GM19239 (cell line): ENCODE data around the gene SOX15.
"Not testable (repeated sequence)": the region's sequence is repeated elsewhere in the genome, so short reads cannot be mapped to it uniquely, and the experiment has no call there.

Experiments
- DNase-seq: peaks from one replicate; pipeline ENCODE4 v3.0.0; 2011; ENCODE audit warnings: low spot score; ENCODE audit not compliant: insufficient read length
- FAIRE-seq: peaks from 2 replicates; lab custom pipeline; 2011; peaks lifted over from hg19 to GRCh38; lab: Jason Lieb, UNC

Gene SOX15

DNA sequence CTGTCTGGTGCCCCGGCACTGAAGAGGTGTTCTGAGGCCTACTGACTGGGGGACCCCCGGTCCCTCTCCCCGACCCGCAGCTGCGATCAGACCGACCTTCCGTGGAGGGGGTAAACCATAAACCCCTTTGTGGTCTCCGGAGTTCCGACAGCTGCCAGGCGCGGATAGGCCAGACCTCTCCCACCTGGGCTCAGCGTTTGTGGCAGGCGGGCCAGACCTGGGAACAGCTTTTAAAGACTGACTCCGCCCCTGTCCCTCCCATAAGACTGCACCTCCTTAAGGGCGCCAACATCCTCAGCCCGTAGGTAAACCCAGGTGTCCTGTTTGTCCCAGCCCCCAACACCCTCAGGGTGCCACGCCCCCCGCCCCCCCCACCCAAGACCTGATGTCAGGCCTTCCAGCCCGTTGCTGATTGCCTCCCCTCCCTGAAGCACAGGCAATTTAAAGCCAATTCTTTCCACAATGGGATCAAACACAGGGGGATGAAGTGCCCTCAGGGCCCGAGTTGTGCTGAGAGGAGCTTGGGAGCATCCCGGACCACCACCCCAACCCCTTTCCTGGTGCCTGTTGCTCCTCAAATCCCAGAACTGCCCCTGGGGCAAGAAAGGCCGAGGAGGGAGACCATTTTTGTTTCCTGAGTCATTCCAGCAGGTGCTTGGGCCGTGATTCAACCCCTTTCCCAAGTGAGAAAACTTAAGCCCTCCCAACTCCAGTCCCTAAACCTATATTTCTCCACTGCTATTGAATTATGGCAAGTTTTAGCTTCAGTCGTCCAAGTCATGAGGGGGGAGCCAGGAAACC is at the start of gene SOX15:
SOX15 (minus strand) TSS at position 204 of the 801 bp plus-strand sequence. CDS start 418 bp downstream, outside the sequence.
- FAIRE-seq: no peak

DNA sequence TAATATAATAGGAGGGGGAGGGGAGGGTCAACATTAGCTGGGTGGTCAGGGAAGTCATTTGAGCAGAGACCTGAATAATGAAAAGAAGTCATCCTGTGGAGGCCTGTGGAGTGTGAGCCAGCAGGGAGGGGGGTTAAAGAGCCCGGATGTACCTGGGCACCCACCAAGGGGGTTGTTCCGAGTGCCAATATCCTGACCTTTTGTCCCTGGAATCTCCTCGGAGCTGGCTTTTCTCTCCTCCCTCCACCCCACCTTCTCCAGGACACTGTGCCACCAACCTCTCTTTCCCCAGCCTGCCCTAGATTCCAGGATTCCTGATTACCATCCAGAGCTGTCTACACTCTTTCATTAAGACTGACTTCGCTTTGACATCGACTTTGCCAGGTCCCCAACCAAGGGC is 46.3 kb upstream of the SOX15 start:
- FAIRE-seq: no peak
- no peak for DNase-seq

More for the DNA sequence above, at the start of gene SOX15:
- DNase-seq: no peak

DNA sequence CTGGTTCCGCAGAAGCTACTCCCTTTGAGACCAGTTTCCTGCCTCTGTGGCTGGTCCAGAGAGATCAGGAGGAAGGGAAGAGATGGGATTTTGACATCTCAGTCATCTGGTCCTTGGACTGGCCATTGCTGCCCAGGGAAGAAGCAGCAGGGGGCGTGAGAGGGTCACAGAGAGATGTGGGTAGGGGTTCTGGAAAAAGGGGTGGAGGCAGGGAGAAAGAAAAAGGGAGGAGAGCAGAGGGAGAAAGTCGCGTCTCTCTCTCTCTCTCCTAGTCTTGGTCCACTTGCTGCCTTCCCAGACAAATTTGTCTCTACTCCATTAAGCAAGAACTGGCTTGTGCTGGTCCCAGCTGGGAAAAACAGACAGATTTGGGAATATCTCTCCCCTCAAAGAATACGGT is 44.5 kb upstream of the SOX15 start:
- FAIRE-seq: no peak
- DNase-seq: no peak

DNA sequence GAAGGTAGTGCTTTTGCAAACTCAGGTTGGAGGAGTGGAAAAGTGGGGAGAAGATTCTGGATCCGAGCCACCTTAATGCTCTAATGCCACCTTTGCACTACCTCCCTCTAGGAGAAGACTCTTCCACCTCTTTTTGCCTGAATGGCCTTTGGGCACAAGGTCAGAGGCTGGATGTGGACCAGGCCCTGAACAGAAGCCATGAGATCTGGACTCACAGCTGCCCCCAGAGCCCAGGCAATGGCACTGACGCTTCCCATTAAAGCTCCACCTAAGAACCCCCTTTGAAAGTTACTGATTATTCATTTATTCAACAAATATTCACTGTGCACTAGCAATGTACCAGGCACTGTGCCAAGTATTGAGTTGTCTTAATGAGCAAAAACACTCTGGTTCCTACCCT is 43.2 kb upstream of the SOX15 start:
- FAIRE-seq (no peak), DNase-seq (no peak)

DNA sequence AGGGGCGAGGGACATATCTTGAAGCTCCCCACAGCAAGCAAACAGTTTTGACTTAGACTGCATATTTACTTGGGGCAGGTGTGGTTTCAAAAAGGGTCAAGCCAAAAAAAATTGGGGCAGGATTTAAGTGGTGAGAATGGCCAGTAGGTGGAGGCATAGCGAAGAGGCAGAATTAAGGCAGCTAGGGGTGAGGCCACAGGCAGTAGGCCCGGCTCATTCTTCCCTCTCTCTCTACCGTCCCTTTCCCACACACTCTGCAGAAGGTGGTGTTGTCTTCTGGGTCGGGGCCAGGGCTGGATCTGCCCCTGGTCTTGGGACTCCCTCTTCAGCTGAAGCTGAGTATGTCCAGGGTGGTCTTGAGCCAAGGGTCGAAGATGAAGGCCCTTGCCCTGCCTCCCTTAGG is 42.6 kb upstream of the SOX15 start:
- FAIRE-seq (peak; percentile 79), DNase-seq (peak; percentile 54)

DNA sequence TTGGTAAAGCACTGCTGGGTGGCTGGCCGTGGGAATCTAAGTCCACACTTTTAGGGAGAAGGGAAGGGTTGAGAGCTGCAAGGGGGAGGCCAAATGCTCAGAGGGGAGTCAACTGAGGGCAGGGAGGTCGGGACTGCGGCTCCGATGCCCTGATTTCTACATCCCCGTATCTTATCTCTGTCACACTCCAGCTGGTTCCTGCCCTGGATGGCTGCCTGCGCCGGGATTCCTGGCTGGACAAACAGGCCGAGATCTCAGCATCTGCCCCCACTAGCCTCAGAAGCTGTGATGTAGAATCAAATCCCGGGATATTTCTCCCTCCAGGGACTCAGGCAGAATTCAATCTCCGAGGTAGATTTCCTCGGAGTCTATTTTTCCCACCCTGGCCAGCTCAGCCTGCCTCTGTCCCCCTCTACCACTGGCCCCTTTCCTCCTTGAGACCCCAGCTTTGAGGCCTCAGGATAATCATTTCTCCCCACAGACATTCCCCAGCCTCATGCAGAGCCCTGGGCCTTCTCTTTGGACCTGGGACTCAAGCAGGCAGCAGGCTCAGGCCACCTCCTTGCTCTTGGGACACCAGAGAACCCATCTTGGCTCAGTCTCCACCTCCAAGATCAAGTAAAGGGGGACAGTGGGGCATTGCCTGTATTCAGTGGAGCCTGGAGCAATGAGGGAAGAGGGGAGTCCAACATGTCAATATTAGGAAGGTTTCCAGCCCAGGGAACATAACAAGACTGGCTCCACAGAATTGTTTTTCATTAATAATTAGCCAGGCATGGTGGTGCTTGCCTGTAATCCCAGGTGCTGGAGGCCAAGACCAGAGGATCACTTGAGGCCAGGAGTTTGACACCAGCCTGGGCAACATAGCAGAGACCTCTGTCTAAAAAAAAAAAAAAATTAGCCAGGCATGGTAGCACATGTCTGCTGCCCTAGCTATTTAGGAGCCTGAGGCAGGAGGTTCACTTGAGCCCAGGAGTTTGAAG is 41.8 kb upstream of the SOX15 start:
- DNase-seq (no peak), FAIRE-seq (no peak)

DNA sequence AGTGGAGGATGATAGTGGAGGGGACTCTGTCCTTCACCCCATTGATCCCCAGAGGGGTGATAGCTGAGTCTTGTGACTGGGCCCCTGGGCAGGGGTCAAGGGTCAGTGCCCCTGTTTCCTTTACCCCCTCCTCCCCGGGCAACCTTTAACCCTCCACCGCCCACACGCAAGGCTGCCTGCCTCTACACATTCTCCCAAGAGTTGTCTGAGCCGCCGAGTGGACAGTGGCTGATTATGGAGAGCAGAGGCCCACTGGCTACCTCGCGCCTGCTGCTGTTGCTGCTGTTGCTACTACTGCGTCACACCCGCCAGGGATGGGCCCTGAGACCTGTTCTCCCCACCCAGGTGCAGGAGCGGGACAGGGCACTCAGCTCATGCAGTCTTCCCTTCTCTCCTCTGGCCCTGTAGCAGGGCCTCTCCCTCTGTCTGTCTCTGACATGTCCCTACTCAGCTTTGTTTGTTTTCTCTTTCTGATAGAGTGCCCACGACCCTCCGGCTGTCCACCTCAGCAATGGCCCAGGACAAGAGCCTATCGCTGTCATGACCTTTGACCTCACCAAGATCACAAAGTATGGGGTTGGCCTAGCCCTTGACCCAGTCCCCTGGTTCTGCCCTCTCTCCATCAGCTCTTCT is 40.2 kb upstream of the SOX15 start, which contains the start of gene SHBG:
SHBG (plus strand) TSS at position 197 of the 633 bp plus-strand sequence; CDS start at position 235, 38 bp downstream.
- DNase-seq: no peak

DNA sequence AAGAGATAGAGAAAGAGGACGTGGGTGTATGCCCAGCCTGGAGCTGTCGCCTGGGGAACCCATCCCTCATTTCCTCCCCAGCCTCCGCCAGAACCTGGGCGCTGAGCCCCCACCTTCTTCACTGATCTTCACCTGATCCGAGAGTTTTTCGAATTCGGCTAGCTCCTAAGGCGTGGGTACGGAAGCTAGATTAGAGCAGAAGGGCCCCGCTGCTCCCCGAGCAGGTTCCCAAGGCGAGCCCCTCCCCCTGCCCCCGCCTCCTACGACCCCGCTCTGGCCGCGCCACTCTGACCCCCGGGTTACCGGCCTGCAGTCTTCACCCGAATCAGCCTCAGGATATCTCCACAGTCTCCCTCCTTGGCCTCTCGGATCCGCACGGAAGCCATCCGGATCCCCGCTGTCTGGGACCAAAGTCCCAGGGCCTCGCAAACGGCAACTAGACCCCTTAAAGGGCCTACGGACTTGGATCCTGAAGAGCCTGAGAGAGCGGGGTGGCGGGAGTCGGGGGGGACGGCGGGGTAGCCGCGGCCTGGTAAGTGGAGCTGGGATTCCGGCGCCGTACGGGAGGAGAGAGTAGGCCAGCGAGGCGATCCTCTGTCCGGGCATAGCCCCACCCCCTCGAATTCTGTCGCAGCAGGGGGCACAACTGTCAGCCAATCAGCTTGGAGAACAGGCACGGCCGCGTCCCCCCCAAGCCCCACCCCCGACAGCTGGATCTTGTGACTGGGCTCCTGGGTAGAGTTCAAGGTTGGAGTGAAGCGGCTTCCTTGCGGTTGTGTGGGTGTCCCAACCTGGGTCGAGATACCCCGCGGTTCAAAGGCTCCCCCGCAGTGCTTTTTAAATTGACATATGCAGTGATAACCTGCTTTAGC is 37.6 kb upstream of the SOX15 start, which contains the start of gene SAT2:
SAT2 (minus strand) TSS at position 572 of the 872 bp plus-strand sequence; CDS start at position 386, 186 bp downstream.
- DNase-seq (peak; percentile 95), FAIRE-seq (peak; percentile 98)

More for the DNA sequence above, 40.2 kb upstream of the SOX15 start, which contains the start of gene SHBG:
- no peak for FAIRE-seq

DNA sequence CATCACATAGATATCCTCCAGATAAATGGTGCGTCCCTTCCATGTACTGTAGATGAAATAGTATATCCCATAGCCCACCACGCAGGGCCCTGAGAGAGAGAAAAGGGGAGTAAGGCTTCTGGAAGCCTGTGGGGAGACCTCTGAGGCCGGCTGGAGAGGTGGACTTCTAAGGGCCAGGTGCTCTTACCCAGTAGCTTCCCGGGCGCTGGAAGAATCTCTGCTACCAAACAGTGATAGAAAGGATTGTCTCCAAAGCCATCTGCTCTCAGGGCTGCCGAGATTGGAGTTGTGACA is 37.0 kb upstream of the SOX15 start:
- FAIRE-seq (no peak), DNase-seq (no peak)

DNA sequence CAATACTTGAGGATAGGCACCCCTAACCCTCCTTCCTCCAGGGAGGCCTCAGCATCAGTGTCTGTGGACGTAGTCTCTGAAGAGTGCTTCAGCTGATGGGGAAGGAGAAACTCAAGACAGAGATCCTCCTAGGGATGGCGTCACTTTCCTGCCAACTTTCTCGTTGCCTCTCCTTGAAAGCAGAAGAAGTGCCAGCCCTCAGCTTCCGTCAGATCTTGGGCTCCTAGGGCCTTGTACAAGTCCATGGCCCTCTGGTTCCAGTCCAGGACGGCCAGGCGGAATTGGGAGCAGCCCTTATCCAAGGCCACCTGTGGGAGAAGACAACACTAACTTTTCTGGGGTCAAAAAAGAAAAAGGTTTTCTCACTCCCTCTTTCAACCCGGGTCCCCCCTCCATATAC is 36.4 kb upstream of the SOX15 start:
- FAIRE-seq (no peak), DNase-seq (no peak)

DNA sequence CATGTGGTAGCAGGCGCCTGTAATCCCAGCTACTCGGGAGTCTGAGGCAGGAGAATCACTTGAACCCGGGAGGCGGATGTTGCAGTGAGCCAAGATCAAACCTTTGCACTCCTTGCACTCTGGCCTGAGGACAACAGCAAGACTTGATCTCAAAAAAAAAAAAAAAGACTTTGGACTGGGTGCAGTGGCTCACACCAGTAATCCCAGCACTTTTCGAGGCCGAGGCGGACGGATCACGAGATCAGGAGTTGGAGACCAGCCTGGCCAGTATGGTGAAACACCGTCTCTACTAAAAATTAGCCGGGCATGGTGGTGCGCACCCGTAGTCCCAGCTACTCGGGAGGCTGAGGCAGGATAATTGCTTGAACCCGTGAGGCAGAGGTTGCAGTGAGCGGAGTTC is 35.9 kb upstream of the SOX15 start:
- FAIRE-seq, DNase-seq: not testable (repeated sequence)

DNA sequence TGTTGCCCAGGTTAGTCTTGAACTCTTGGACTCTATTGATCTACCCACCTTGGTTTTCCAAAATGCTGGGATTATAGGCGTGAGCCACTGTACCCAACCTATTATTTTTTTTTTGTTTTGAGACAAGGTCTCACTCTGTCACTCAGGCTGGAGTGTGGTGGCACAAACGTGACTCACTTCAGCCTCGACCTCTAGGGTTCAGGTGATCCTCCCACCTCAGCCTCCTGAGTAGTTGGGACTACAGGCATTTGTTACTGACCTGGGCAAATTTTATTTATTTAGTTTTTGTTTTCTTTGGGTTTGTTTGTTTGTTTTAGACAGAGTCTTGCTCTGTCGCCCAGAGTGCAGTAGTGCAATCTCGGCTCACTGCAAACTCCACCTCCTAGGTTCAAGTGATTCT is 33.8 kb upstream of the SOX15 start:
- FAIRE-seq: no peak

DNA sequence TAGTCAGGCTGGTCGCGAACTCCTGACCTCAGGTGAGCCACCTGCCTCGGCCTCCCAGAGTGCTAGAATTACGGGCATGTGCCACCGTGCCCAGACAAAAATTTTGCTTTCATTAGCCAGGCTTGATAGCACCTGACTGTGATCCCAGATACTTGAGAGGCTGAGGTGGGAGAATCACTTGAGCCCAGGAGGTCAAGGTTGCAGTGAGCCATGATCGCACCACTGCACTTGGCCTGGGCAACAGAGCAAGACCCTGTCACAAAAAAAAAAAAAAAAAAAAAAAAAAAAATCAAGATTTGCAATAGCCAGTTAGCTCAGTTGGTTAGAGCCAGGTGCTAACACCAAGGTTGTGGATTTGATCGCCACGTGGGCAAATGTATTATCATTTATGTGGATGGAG is 30.9 kb upstream of the SOX15 start:
- DNase-seq (no peak), FAIRE-seq (no peak)

More for the DNA sequence above, 33.8 kb upstream of the SOX15 start:
- DNase-seq: no peak

DNA sequence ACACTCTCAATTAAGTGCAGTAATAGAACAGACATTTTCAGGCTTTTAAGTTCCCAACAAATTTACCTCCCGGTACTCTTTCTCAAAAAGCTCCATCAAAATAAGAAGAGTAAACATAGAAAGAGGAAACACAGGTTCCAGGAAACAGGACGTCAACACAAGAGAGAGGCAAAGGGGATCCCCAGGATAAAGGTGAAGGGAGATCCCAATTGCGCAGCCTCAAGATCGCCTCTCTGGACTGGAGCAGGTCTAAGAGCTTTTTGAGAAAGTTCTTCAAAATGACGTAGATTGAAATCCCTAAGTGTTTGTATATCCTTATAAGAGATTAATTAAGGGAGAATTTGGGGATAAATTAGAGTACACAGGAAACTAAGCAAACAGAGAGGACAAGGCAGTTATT is 28.7 kb upstream of the SOX15 start:
- DNase-seq (no peak), FAIRE-seq (no peak)

DNA sequence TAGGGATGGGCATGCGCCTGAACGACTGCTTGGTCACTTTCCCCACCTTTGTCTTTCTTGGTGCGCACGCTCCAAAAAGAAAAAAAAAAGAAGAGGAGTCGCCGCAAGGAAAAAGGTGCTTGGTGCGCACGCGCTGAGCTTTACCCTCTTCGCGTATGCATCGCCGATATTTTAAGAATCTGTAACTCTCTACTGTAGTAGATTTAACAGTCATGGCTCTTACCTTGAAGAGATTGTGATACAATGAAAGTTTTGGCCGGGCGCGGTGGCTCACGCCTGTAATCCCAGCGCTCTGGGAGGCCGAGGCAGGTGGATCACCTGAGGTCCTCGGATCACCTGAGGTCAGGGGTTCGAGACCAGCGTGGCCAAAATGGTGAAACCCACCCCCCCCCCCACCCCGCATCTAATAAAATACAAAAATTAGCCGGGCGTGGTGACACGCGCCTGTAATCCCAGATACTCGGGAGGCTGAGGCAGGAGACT is 25.4 kb upstream of the SOX15 start:
- FAIRE-seq: no peak

DNA sequence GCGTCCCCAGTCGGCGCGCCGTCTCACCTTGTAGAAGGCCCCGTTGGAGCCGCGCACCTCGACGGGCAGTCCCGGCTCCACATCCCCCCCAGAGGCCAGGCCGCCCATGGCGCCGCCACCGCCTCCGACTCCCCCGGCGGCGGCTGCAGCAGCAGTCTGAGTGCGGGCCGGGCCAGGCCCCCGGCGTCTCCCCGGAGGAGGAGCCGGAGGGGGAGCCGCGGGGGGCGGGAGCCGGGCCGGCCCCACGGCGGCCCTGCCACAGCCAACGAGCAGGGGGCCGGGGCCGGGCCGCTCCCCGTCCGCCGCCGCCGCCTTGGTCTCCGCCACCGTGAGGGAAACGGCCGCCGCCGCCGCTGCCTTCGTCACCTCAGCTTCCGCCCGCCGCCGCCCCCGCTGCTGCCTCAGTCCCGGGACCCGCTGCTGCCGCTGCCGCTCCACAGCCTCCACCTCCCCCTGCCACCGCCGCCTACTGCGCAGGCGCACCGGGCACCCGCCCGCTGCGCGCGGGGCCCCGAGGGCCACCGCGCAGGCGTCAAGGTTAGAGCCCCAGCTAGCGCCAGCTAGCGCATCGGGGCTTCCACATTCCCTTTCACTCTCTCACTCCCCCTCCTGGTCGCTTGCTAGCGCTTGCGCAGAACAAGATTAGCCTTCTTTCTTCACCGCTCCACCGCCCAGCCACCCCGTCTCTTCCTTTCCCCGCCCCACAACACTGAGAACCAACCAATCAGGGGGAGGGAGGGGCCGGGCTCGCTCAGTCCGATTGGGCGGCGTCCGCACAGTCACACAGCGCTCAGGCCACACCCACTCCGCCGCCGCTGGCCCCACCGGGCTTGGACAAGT is 24.8 kb upstream of the SOX15 start, which contains the start of gene FXR2:
FXR2 (minus strand) TSS at position 473 of the 840 bp plus-strand sequence; CDS start at position 108, 365 bp downstream.
- FAIRE-seq (peak; percentile 99), DNase-seq (peak; percentile 94)

More for the DNA sequence above, 25.4 kb upstream of the SOX15 start:
- no peak for DNase-seq

DNA sequence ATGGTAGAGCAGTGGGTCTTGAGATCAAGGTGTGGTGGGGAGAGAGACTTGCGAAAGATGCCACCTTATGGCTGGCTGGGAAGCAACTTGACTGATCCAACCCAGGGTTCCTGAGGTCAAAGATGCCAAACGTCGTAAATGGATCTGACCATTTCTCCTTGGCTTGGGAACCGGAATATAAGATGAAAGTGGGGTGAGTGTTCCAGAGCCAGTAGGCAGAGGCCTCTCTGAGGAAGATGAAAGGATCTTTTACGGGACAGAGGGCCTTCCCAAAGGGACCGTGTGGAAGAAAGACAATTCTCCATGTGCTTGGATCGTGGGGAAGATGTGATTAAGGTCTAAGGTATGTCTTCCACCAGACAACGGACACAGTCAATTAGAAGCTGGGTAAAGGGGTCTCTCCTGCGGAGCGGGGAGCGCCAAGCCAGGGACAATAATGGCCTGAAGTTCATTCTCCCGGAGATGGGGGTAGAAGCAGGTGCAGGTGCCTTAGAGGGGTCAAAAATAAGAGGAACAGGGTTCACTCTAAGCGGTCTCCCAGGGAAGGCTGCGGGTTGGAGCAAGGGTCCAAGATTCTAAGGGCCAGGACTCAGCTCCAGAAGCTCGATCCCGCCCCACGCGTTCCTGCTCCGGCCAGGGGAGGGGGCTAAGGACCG is 24.0 kb upstream of the SOX15 start:
- DNase-seq (no peak), FAIRE-seq (no peak)

DNA sequence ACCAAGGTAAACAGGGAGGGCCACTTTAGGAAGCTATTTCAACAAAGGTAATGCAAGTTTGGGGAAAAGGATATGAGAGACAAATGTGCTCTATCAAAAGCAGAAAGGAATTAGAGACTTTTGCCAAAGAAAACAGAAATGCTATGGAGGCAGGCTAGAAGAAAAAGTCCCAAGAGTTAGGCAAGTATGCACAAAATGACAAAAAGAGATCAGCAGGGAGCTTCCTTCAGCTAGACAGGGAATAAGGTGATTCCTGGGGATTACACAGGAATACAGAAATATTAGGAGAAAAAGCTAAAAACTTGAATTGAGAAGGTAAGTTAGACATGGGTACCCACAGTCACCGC is 22.4 kb upstream of the SOX15 start:
- FAIRE-seq (no peak), DNase-seq (no peak)
